IPS-18a (cell line): ENCODE measurements around the gene PACRG.
A peak's percentile ranks its signal among the peaks of the same experiment; 100 is the strongest.

Experiments
- H3K27ac ChIP-seq: one replicate; pipeline ENCODE4 v1.5.1; 2013; ENCODE audit warnings: low read length
- H3K27me3 ChIP-seq: one replicate; pipeline ENCODE4 v1.6.1; 2013; ENCODE audit warnings: mild to moderate bottlenecking, low read length; ENCODE audit not compliant: control insufficient read depth, insufficient read depth
- H3K36me3 ChIP-seq: one replicate; pipeline ENCODE4 v1.6.1; 2013; ENCODE audit warnings: low read depth, low read length; ENCODE audit not compliant: control insufficient read depth
- H3K4me1 ChIP-seq: one replicate; pipeline ENCODE4 v1.6.1; 2013; ENCODE audit warnings: low read depth, low read length; ENCODE audit not compliant: control insufficient read depth
- H3K4me3 ChIP-seq: one replicate; pipeline ENCODE4 v1.5.1; 2013; ENCODE audit warnings: low read length
- H3K9ac ChIP-seq: one replicate; pipeline ENCODE4 v1.6.1; 2013; ENCODE audit warnings: mild to moderate bottlenecking, low read length, moderate library complexity
- H3K9me3 ChIP-seq: one replicate; pipeline ENCODE4 v1.6.1; 2013; ENCODE audit warnings: low read depth, low read length; ENCODE audit not compliant: control insufficient read depth

The PACRG gene

DNA sequence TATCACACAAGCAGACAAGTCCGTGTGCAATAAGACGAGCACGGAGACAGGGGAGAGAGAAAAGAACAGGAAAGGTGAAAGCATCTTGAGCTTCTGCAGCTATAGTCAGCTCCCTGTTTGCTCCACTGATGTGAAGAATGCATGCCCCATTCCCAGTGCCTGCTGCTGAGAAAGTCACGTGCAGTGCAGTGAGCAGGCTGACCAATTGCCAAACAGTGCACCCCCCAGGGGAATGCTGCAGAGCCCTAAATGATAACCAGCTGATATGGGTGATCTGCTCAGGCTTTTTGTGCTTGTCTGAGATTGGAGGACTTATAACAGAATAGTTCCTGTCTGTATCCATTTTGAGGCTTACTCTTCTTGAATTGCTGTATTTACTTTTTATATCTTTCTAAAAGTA is 121.5 kb downstream of the PACRG start:
- Histone ChIP-seq H3K27ac (no peak overlapping the region), H3K36me3 (no peaks in the 10 kb centered on the region), H3K4me3 (no peak overlapping the region), H3K27me3 (no peaks in the 10 kb centered on the region), H3K4me1 (peaks cover 10% of the 10 kb centered on the region), H3K9me3 (no peaks in the 10 kb centered on the region), H3K9ac (no peak overlapping the region)

DNA sequence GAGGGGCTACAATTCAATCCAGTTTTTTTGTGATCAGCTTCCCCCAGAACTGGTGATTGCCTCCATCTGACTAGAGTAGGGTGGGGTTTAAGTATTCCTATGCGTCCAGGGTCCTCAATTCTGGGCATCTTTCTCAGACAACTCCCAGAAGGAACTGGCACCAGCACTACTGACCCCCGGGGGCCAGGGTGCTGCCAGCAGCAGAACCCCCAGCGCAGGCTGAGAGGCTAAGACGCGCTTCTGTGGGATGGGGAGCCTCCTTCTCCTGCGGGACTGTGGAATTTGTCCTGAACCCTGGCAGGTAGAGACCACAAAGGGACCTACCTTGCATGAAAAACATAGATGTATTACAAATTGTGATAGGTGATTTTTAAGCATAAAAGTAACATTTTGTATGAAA is 124.4 kb downstream of the PACRG start:
- no peaks in the 10 kb centered on the region for H3K27me3 ChIP-seq
- peaks cover 19% of the 10 kb centered on the region for H3K4me1 ChIP-seq
- H3K9me3 ChIP-seq = no peaks in the 10 kb centered on the region
- no peak overlapping the region for H3K27ac ChIP-seq
- H3K9ac ChIP-seq = no peak overlapping the region
- H3K36me3 ChIP-seq = no peaks in the 10 kb centered on the region
- no peak overlapping the region for H3K4me3 ChIP-seq

DNA sequence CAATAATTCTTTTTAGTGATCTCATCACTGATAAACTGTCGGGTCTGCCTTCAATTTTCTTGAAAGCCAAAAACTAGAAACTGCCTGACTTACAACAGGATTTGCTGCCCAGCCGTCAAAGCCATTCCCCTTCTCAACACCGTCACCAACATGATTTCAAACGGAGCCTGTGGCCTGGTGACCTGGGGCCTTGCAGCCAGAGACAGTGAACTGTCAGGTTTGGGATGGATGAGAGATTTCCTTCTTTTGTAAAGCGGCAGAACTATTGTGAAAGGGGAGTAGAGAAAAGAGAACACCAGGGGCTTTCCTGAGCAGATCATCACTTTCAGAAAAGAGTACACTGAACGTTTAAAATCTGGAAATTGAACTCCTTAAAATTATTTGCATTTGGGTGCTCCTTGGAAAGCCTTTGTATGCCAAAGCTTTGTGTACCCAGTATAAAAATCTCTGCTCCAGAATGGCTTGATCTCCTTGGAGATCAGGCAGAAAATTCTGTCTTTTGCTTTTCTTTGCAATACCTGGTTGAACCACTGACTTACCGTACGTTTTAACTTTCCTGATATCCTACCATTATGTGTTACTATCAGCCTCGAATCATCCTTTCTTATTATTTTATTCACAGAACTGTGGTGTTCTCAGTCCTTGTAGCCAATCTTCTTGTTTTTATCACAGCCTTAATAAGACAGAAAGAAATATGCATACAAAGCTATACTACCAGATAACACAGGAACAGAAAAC is 125.2 kb downstream of the PACRG start:
- Histone ChIP-seq H3K27me3 (no peaks in the 10 kb centered on the region), H3K27ac (no peak overlapping the region)

DNA sequence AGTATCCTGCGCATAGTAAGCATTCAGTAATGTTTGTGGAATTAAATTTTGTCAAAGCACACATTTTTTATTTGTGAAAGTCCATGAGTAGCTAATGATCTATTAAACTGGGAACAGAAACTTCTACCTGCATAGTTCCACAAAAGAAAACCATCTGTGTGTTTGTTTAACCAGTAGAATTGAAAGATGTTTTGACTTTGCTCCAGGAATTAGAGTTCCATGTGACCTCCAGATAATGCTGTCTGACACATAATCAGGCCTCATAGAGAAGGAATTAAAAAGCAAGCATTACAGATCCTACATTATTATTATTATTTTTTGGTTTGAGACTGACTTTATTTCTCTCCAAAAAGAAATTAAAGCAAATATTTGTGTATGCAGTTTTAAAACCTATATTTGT is 126.5 kb downstream of the PACRG start:
- Histone ChIP-seq H3K36me3 (no peaks in the 10 kb centered on the region), H3K4me1 (peaks cover 30% of the 10 kb centered on the region), H3K9me3 (no peaks in the 10 kb centered on the region), H3K9ac (no peak overlapping the region), H3K4me3 (no peak overlapping the region), H3K27me3 (no peaks in the 10 kb centered on the region), H3K27ac (no peak overlapping the region)

More for the DNA sequence above, 125.2 kb downstream of the PACRG start:
- Histone ChIP-seq H3K9me3 (no peaks in the 10 kb centered on the region), H3K9ac (no peak overlapping the region), H3K4me1 (peaks cover 27% of the 10 kb centered on the region), H3K36me3 (no peaks in the 10 kb centered on the region), H3K4me3 (no peak overlapping the region)

DNA sequence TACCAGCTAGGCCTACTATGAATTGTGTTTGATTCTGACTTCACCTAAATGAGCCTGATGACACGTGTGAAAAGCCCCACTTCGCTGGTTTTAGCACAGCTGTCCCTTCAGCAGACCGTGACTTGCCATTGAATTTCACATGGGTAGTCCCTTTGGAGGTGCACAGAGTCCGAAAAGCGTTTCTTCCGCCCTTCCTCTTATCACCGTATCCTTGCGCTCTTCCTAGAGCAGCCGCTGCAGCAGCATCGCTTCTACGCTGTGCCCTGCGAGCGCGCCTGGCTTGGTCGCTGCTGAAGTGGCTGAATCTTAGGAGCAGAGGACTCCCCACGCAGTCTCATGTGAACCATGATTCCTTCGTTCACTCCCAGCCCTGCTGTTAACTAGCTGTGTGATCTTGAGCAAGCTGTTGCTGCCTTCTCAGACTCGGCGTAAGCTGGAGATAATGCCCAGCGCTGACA is 127.0 kb downstream of the PACRG start:
- Histone ChIP-seq H3K9ac (no peak overlapping the region), H3K27me3 (no peaks in the 10 kb centered on the region), H3K9me3 (no peaks in the 10 kb centered on the region), H3K4me3 (no peak overlapping the region), H3K4me1 (peaks cover 30% of the 10 kb centered on the region), H3K27ac (no peak overlapping the region), H3K36me3 (no peaks in the 10 kb centered on the region)

DNA sequence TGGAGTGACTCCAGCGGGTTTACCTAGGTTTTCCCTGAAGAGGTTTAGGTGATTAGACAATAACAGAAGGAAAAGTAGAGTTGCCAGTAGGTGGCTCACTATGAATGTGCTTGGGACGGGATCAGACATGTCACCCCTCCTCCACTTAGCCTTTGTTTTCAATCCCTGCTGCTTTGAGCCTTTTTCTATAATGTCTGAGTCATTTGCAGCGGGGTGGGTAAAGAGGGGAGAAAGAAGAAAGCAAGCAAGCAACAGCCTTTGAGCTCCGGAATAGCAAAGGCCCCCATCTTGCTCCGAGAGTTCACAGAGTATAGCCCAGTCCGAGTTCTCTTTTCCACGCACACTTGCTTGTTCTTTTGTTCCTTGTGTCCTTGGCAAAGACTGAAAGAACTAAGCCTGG is 129.1 kb downstream of the PACRG start:
- H3K27me3 ChIP-seq = no peaks in the 10 kb centered on the region

DNA sequence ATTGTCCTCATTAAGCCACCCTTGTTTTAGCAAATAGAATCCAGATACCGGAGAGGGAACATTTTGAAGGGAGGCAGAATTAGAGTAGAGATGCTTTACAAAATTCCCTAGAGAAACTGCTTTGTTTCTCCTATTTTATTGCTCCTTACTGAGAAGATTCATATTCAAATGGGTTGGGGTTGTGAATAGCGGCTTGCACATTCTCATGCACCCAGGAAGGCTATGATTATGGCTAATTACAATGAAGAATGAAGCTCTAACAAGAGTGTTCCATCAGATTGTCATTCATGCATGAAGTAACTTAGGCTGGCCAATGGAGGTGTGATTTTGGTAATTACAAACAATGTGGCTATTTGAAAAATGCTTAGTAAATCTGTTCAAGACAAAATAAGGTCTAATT is 129.6 kb downstream of the PACRG start:
- peak overlapping the region; percentile 42 for H3K4me3 ChIP-seq

More for the DNA sequence above, 129.1 kb downstream of the PACRG start:
- H3K9ac ChIP-seq = peak overlapping the region; percentile 37
- peaks cover 33% of the 10 kb centered on the region for H3K4me1 ChIP-seq
- no peaks in the 10 kb centered on the region for H3K36me3 ChIP-seq
- peak overlapping the region; percentile 76 for H3K27ac ChIP-seq
- peak overlapping the region; percentile 42 for H3K4me3 ChIP-seq
- no peaks in the 10 kb centered on the region for H3K9me3 ChIP-seq

DNA sequence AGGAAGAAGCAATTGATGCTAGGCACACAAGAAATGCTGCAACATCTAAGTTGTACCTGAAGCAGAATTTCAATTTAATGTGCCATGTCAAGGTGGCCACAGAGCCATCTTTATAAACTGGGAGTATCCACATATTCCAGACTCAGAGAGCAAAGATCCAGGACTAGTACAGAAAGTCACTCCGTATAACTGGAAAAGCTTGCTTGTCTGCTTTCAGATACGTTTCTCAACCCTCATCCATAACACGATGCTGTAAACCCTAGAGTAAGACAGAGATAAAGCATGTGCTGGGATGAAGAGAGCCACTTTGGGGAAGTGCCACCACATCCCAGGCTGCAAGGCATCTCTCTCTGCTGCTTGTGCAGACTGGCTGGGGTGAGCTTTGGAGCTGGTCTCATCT is 134.7 kb downstream of the PACRG start:
- Histone ChIP-seq H3K4me3 (no peak overlapping the region), H3K9me3 (no peaks in the 10 kb centered on the region), H3K4me1 (peaks cover 15% of the 10 kb centered on the region), H3K27ac (no peak overlapping the region), H3K27me3 (no peaks in the 10 kb centered on the region), H3K36me3 (no peaks in the 10 kb centered on the region), H3K9ac (no peak overlapping the region)

More for the DNA sequence above, 129.6 kb downstream of the PACRG start:
- Histone ChIP-seq H3K27me3 (no peaks in the 10 kb centered on the region), H3K9ac (peak overlapping the region; percentile 37), H3K4me1 (peaks cover 33% of the 10 kb centered on the region), H3K36me3 (no peaks in the 10 kb centered on the region), H3K9me3 (no peaks in the 10 kb centered on the region), H3K27ac (peak overlapping the region; percentile 76)

DNA sequence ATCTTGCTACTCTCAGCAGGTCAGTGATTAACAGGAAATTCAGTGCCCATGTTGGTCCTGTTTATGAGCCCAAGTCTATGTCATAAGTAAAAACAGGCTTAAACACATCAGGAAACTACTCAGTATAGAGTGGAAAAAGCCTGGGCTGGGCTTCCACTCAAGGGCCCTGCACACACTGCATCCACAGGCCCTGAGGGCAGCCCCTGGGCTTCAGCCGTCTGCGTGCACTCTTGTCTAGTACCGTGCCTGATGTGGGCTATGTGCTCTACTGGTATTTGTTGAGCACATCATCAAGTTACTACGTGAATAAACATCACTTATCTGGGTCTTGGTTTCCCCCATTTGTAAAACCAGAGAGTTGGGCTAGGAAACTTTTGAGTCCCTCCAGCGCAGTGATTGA is 135.2 kb downstream of the PACRG start:
- H3K36me3 ChIP-seq = no peaks in the 10 kb centered on the region
- H3K27me3 ChIP-seq = no peaks in the 10 kb centered on the region
- no peaks in the 10 kb centered on the region for H3K9me3 ChIP-seq

DNA sequence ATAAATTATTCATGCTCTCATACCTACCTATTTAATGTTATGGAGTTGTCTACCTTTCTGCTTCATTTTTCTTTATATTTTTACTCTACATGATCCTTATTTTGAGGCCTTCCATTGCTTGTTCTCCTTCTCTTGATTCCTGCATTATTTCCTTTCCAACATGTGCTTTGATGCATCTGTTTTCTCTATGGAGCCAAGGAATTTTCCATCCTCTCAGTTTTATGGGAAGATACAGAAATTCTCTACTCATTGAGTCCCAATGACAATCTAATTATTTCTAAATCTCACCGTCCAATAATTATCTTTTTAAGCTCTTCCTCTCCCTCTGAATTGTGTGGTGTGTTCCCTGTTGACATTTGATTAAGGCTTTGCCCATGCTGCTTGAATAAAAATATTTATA is 136.0 kb downstream of the PACRG start:
- Histone ChIP-seq H3K4me1 (peaks cover 6% of the 10 kb centered on the region), H3K27me3 (no peaks in the 10 kb centered on the region), H3K9ac (no peak overlapping the region), H3K4me3 (no peak overlapping the region), H3K9me3 (no peaks in the 10 kb centered on the region), H3K36me3 (no peaks in the 10 kb centered on the region), H3K27ac (no peak overlapping the region)

More for the DNA sequence above, 135.2 kb downstream of the PACRG start:
- H3K9ac ChIP-seq = no peak overlapping the region
- H3K27ac ChIP-seq = no peak overlapping the region
- H3K4me1 ChIP-seq = peaks cover 10% of the 10 kb centered on the region
- no peak overlapping the region for H3K4me3 ChIP-seq

DNA sequence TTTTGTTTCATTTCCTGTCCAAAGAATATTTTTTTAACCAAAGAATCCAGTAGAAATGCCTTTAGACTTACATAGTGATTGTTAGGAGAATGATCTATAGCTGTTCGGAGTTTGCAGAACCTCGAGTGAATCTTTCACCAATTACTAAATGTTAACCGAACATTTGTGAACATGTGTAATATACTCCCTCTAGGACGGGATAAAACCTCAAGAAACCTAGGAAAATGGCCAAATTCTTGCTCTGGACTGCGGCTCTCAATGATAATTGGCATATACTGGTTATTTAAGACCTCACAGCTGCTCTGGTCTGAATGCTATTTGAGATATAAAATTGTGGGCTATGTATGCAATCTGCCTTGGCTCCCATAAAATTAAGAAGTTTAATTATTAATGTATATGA is 137.1 kb downstream of the PACRG start:
- Histone ChIP-seq H3K36me3 (no peaks in the 10 kb centered on the region), H3K27me3 (no peaks in the 10 kb centered on the region), H3K27ac (no peak overlapping the region), H3K9me3 (no peaks in the 10 kb centered on the region), H3K9ac (no peak overlapping the region), H3K4me3 (no peak overlapping the region), H3K4me1 (peaks cover 6% of the 10 kb centered on the region)

DNA sequence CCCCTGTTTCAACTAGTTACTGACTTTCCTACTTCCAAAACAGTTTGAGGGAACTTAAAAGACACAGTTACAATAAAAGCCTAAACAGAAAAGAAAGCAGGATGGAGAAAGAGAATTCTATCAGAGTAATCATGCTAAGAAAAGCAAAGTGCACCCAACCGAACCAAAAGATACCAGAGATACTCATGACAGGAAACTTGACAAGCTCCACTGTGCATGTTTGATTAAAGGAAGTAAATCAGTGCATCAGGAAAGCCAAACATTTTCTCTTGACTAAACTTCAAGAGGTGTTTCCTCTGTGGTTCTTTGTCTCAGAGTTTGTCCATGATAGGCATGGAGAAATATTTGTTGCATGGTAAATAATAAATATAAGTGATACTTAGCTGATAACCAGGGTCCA is 138.9 kb downstream of the PACRG start:
- H3K9me3 ChIP-seq = no peaks in the 10 kb centered on the region
- no peaks in the 10 kb centered on the region for H3K27me3 ChIP-seq
- no peak overlapping the region for H3K27ac ChIP-seq
- H3K36me3 ChIP-seq = no peaks in the 10 kb centered on the region
- H3K4me3 ChIP-seq = no peak overlapping the region
- no peaks in the 10 kb centered on the region for H3K4me1 ChIP-seq
- H3K9ac ChIP-seq = no peak overlapping the region
